Measurements from ENCODE around the gene MMP19.

Gene MMP19

GRCh38 chr12:55789171-55789570 is 53.6 kb downstream of the MMP19 start:
- Histone ChIP-seq H3K9me3 (no peaks in the 10 kb centered on the region), H3K4me3 (no peak overlapping the region), H3K4me1 (no peaks in the 10 kb centered on the region), H3K36me3 (peaks cover 58 to 93% (median 71%) of the 10 kb centered on the region in 3 donors), H3K27ac (no peak overlapping the region), H3K27me3 (no peaks in the 10 kb centered on the region)
- no peak for DNase-seq
- TF ChIP-seq, protein P1, sequence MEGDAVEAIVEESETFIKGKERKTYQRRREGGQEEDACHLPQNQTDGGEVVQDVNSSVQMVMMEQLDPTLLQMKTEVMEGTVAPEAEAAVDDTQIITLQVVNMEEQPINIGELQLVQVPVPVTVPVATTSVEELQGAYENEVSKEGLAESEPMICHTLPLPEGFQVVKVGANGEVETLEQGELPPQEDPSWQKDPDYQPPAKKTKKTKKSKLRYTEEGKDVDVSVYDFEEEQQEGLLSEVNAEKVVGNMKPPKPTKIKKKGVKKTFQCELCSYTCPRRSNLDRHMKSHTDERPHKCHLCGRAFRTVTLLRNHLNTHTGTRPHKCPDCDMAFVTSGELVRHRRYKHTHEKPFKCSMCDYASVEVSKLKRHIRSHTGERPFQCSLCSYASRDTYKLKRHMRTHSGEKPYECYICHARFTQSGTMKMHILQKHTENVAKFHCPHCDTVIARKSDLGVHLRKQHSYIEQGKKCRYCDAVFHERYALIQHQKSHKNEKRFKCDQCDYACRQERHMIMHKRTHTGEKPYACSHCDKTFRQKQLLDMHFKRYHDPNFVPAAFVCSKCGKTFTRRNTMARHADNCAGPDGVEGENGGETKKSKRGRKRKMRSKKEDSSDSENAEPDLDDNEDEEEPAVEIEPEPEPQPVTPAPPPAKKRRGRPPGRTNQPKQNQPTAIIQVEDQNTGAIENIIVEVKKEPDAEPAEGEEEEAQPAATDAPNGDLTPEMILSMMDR (IDR thresholded peaks at IDR 0.05) = no peak
- intact Hi-C loops (cut with DNase I; ENCODE audit: low total_unique reads) = no loop called here

DNA sequence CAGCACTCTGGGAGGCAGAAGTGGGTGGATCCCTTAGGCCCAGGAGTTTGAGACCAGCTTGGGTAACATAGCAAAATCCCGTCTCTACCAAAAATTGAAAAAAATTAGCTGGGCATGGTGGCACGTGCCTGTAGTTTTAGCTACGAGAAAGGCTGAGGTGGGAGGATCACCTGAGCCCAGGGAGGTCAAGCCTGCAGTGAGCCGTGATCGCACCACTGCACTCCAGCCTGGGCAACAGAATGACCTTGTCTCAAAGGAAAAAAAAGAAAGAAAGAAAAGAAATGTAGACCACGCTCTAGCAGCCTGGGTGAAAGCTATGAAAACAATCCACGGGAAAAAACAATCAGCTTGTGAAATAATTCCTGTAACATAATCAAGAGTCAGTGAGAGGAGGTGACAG is 54.2 kb downstream of the MMP19 start:
- intact Hi-C loops (cut with DNase I; ENCODE audit: low total_unique reads) = no loop called here
- no peak for DNase-seq
- Histone ChIP-seq H3K9me3 (no peaks in the 10 kb centered on the region), H3K36me3 (peaks cover 58 to 93% (median 70%) of the 10 kb centered on the region in 3 donors), H3K27me3 (no peaks in the 10 kb centered on the region), H3K4me3 (no peak overlapping the region), H3K27ac (no peak overlapping the region), H3K4me1 (no peaks in the 10 kb centered on the region)
- TF ChIP-seq, protein P1 (IDR thresholded peaks at IDR 0.05) = no peak

Data from tibial artery (tissue), 4 donors.